ENCODE measurements around the gene ZNF213.

- TF ChIP-seq CTCF (conservative IDR thresholded peaks at IDR 0.05; ENCODE audit: low read depth in 2 of 2) (no peak), REST (IDR thresholded peaks at IDR 0.05; ENCODE audit: unreplicated experiment) (no peak), EZH2 (IDR thresholded peaks at IDR 0.05; ENCODE audit: low read depth, unreplicated experiment) (no peak)
These were observed 4.1 kb downstream of the ZNF213 start for GRCh38 chr16:3138823-3139426.
